Karpas-422 (cell line): ENCODE results near the gene HTT. TPM values are rescaled to one million over a fixed set of nuclear protein-coding genes. Genes with fewer than 3 reads are reported as not detected.

ENCODE experiments used
- DNase-seq: peaks from one replicate; pipeline ENCODE4 v3.0.0-alpha.2; 2015
- H2AFZ ChIP-seq: fragments of 200-600 bp; sonication (generic); 2 replicates; pipeline ENCODE4 v1.6.1; 2014; ENCODE audit warnings: antibody characterized with exemption, low read length, mixed read lengths
- H3K27ac ChIP-seq: fragments of 200-600 bp; sonication (generic); 2 replicates; pipeline ENCODE4 v1.5.1; 2014; ENCODE audit warnings: mild to moderate bottlenecking, low read length, moderate library complexity
- H3K27me3 ChIP-seq: fragments of 200-600 bp; sonication (generic); 2 replicates; pipeline ENCODE4 v1.6.1; 2014; ENCODE audit warnings: low read length, mixed read lengths
- H3K36me3 ChIP-seq: fragments of 200-600 bp; sonication (generic); 2 replicates; pipeline ENCODE4 v1.6.1; 2014; ENCODE audit warnings: low read length, mixed read lengths; ENCODE audit not compliant: insufficient read depth
- H3K4me1 ChIP-seq: fragments of 200-600 bp; sonication (generic); 2 replicates; pipeline ENCODE4 v1.6.1; 2014; ENCODE audit warnings: mild to moderate bottlenecking, low read length, mixed read lengths
- H3K4me2 ChIP-seq: fragments of 200-600 bp; sonication (generic); 2 replicates; pipeline ENCODE4 v1.6.1; 2014; ENCODE audit warnings: low read length, low read depth, mild to moderate bottlenecking; ENCODE audit not compliant: poor library complexity, severe bottlenecking
- H3K4me3 ChIP-seq: fragments of 200-600 bp; sonication (generic); 2 replicates; pipeline ENCODE4 v1.5.1; 2014; ENCODE audit warnings: mild to moderate bottlenecking, antibody characterized with exemption, low read length, mixed read lengths
- H3K79me2 ChIP-seq: fragments of 200-600 bp; sonication (generic); 2 replicates; pipeline ENCODE4 v1.6.1; 2014; ENCODE audit warnings: mild to moderate bottlenecking, low read length, mixed read lengths
- H3K9ac ChIP-seq: fragments of 200-600 bp; sonication (generic); 2 replicates; pipeline ENCODE4 v1.6.0; 2014; ENCODE audit warnings: low read length
- H3K9me2 ChIP-seq: fragments of 200-600 bp; sonication (generic), shearing (Covaris generic); replicated peaks from 2 replicates; pipeline ENCODE4 v1.6.0; 2014; ENCODE audit warnings: mild to moderate bottlenecking, low read length, moderate library complexity; ENCODE audit not compliant: insufficient read depth
- H3K9me3 ChIP-seq: fragments of 300-700, 200-600 bp; sonication (generic); 2 replicates; pipeline ENCODE4 v1.6.1; 2014; ENCODE audit warnings: low read length, mixed read lengths
- H4K20me1 ChIP-seq: fragments of 200-600 bp; sonication (generic); 2 replicates; pipeline ENCODE4 v1.6.1; 2014; ENCODE audit warnings: mild to moderate bottlenecking, antibody characterized with exemption, low read length, low read depth; ENCODE audit not compliant: insufficient read depth
- total RNA-seq: library from RNA; depleted of rRNA; stranded (reverse); fragments of >200 nt; shearing (Covaris generic); gene quantifications from 2 replicates; pipeline ENCODE4 v1.2.3, GENCODE V29; 2014; ENCODE audit warnings: low replicate concordance

Gene HTT
- total RNA-seq, 1 experiment from 2014 or later, result 24.8 TPM

- H3K4me1 ChIP-seq, result no peaks in the 10 kb centered on the region
- H3K9ac ChIP-seq, result no peak overlapping the region
- H3K36me3 ChIP-seq, result peaks cover 13% of the 10 kb centered on the region
- no peaks in the 10 kb centered on the region for H3K9me2 ChIP-seq
- H4K20me1 ChIP-seq, result no peaks in the 10 kb centered on the region
- H2AFZ ChIP-seq, result no peak overlapping the region
- no peak for DNase-seq
- no peak overlapping the region for H3K27ac ChIP-seq
- no peaks in the 10 kb centered on the region for H3K9me3 ChIP-seq
- no peak overlapping the region for H3K4me3 ChIP-seq
- H3K4me2 ChIP-seq, result no peak overlapping the region
- no peaks in the 10 kb centered on the region for H3K79me2 ChIP-seq
- no peaks in the 10 kb centered on the region for H3K27me3 ChIP-seq
Measured at GRCh38 chr4:3229964-3230363, 155.5 kb downstream of the HTT start.

GRCh38 chr4:3231471-3231870, 157.0 kb downstream of the HTT start:
- Histone ChIP-seq H4K20me1 (no peaks in the 10 kb centered on the region), H3K4me3 (no peak overlapping the region), H3K9me3 (no peaks in the 10 kb centered on the region), H3K27me3 (no peaks in the 10 kb centered on the region), H3K9me2 (no peaks in the 10 kb centered on the region), H2AFZ (no peak overlapping the region), H3K36me3 (peaks cover 13% of the 10 kb centered on the region), H3K4me2 (no peak overlapping the region), H3K27ac (no peak overlapping the region), H3K9ac (no peak overlapping the region), H3K79me2 (no peaks in the 10 kb centered on the region), H3K4me1 (no peaks in the 10 kb centered on the region)
- DNase-seq, result no peak

GRCh38 chr4:3232001-3232400, 157.5 kb downstream of the HTT start:
- Histone ChIP-seq H3K9me2 (no peaks in the 10 kb centered on the region), H3K27me3 (no peaks in the 10 kb centered on the region), H3K4me2 (no peak overlapping the region), H3K36me3 (peaks cover 13% of the 10 kb centered on the region), H2AFZ (no peak overlapping the region), H3K4me1 (no peaks in the 10 kb centered on the region), H3K9ac (no peak overlapping the region), H3K79me2 (no peaks in the 10 kb centered on the region), H3K9me3 (no peaks in the 10 kb centered on the region), H3K4me3 (no peak overlapping the region), H4K20me1 (no peaks in the 10 kb centered on the region), H3K27ac (no peak overlapping the region)
- DNase-seq, result no peak

GRCh38 chr4:3232871-3233271, 158.4 kb downstream of the HTT start:
- no peaks in the 10 kb centered on the region for H3K9me3 ChIP-seq
- H3K36me3 ChIP-seq, result peaks cover 13% of the 10 kb centered on the region
- H3K27ac ChIP-seq, result no peak overlapping the region
- H3K27me3 ChIP-seq, result no peaks in the 10 kb centered on the region
- no peaks in the 10 kb centered on the region for H4K20me1 ChIP-seq
- H3K9me2 ChIP-seq, result no peaks in the 10 kb centered on the region
- H3K79me2 ChIP-seq, result no peaks in the 10 kb centered on the region
- no peak overlapping the region for H3K9ac ChIP-seq
- no peak for DNase-seq
- H3K4me3 ChIP-seq, result no peak overlapping the region
- no peak overlapping the region for H3K4me2 ChIP-seq
- H3K4me1 ChIP-seq, result no peaks in the 10 kb centered on the region
- no peak overlapping the region for H2AFZ ChIP-seq

- Histone ChIP-seq H3K4me2 (no peak overlapping the region), H3K9me2 (no peaks in the 10 kb centered on the region), H3K27me3 (no peaks in the 10 kb centered on the region), H4K20me1 (no peaks in the 10 kb centered on the region), H2AFZ (no peak overlapping the region), H3K9ac (no peak overlapping the region), H3K4me1 (no peaks in the 10 kb centered on the region), H3K79me2 (no peaks in the 10 kb centered on the region), H3K9me3 (no peaks in the 10 kb centered on the region), H3K27ac (no peak overlapping the region), H3K36me3 (peaks cover 12% of the 10 kb centered on the region), H3K4me3 (no peak overlapping the region)
- no peak for DNase-seq
Measured at GRCh38 chr4:3233391-3234071, 159.1 kb downstream of the HTT start.

- no peak overlapping the region for H3K4me2 ChIP-seq
Measured at GRCh38 chr4:3234171-3235029, 159.9 kb downstream of the HTT start.

GRCh38 chr4:3235030-3235345, 160.5 kb downstream of the HTT start:
- no peak overlapping the region for H3K27ac ChIP-seq
- no peak overlapping the region for H3K9ac ChIP-seq
- no peaks in the 10 kb centered on the region for H3K79me2 ChIP-seq
- no peaks in the 10 kb centered on the region for H3K9me3 ChIP-seq
- no peaks in the 10 kb centered on the region for H3K9me2 ChIP-seq
- no peaks in the 10 kb centered on the region for H4K20me1 ChIP-seq
- no peak overlapping the region for H2AFZ ChIP-seq
- no peaks in the 10 kb centered on the region for H3K4me1 ChIP-seq
- H3K36me3 ChIP-seq, result no peaks in the 10 kb centered on the region
- H3K4me3 ChIP-seq, result no peak overlapping the region
- no peaks in the 10 kb centered on the region for H3K27me3 ChIP-seq
- H3K4me2 ChIP-seq, result no peak overlapping the region
- no peak for DNase-seq

More at GRCh38 chr4:3234171-3235029, 159.9 kb downstream of the HTT start:
- Histone ChIP-seq H3K9me2 (no peaks in the 10 kb centered on the region), H3K4me3 (no peak overlapping the region), H3K27me3 (no peaks in the 10 kb centered on the region), H3K79me2 (no peaks in the 10 kb centered on the region), H3K9me3 (no peaks in the 10 kb centered on the region), H2AFZ (no peak overlapping the region), H3K4me1 (no peaks in the 10 kb centered on the region), H4K20me1 (no peaks in the 10 kb centered on the region), H3K27ac (no peak overlapping the region), H3K9ac (no peak overlapping the region), H3K36me3 (peaks cover 3% of the 10 kb centered on the region)
- no peak for DNase-seq

- DNase-seq, result no peak
- no peaks in the 10 kb centered on the region for H3K79me2 ChIP-seq
- no peak overlapping the region for H3K27ac ChIP-seq
- no peaks in the 10 kb centered on the region for H3K9me2 ChIP-seq
- H3K36me3 ChIP-seq, result no peaks in the 10 kb centered on the region
- H3K4me1 ChIP-seq, result no peaks in the 10 kb centered on the region
- H3K9ac ChIP-seq, result no peak overlapping the region
- H3K4me3 ChIP-seq, result no peak overlapping the region
- no peaks in the 10 kb centered on the region for H4K20me1 ChIP-seq
- H3K27me3 ChIP-seq, result no peaks in the 10 kb centered on the region
- H3K9me3 ChIP-seq, result no peaks in the 10 kb centered on the region
- no peak overlapping the region for H2AFZ ChIP-seq
- no peak overlapping the region for H3K4me2 ChIP-seq
Measured at GRCh38 chr4:3235581-3235980, 161.1 kb downstream of the HTT start.
